HG03025 (cell line): ENCODE measurements around the gene ARHGEF19.
"Not testable (repeated sequence)": the region's sequence is repeated elsewhere in the genome, so short reads cannot be mapped to it uniquely, and the experiment has no call there.

Experiments
- ATAC-seq: cut with Tn5 transposase; IDR thresholded peaks from one replicate; pipeline ENCODE4 v1.9.1; 2021; ENCODE audit warnings: mild to moderate bottlenecking, moderate library complexity; ENCODE audit not compliant: unreplicated experiment, low FRiP score

Gene ARHGEF19

GRCh38 chr1:16171314-16172151 is 40.9 kb downstream of the ARHGEF19 start:
- no peak for ATAC-seq

GRCh38 chr1:16170283-16170673 is 42.2 kb downstream of the ARHGEF19 start:
- no peak for ATAC-seq

- no peak for ATAC-seq
These were observed 43.7 kb downstream of the ARHGEF19 start for GRCh38 chr1:16168622-16169360.

GRCh38 chr1:16168144-16168495 is 44.3 kb downstream of the ARHGEF19 start:
- ATAC-seq, result not testable (repeated sequence)

GRCh38 chr1:16167331-16168143 is 44.9 kb downstream of the ARHGEF19 start:
- ATAC-seq, result no peak

GRCh38 chr1:16166117-16166516 is 46.3 kb downstream of the ARHGEF19 start:
- ATAC-seq, result no peak

GRCh38 chr1:16165548-16165947 is 46.9 kb downstream of the ARHGEF19 start:
- ATAC-seq, result no peak

GRCh38 chr1:16165073-16165364 is 47.4 kb downstream of the ARHGEF19 start:
- ATAC-seq, result no peak

- no peak for ATAC-seq
These were observed 48.0 kb downstream of the ARHGEF19 start for GRCh38 chr1:16164213-16165072.

- ATAC-seq, result not testable (repeated sequence)
These were observed 48.7 kb downstream of the ARHGEF19 start for GRCh38 chr1:16163608-16164212.

- ATAC-seq, result no peak
These were observed 50.2 kb downstream of the ARHGEF19 start for GRCh38 chr1:16162163-16162822.

GRCh38 chr1:16161717-16162116 is 50.7 kb downstream of the ARHGEF19 start:
- no peak for ATAC-seq

- ATAC-seq, result no peak
These were observed 53.2 kb downstream of the ARHGEF19 start for GRCh38 chr1:16158993-16159831.

- ATAC-seq, result no peak
These were observed 54.4 kb downstream of the ARHGEF19 start for GRCh38 chr1:16158025-16158424.

- ATAC-seq, result no peak
These were observed 55.5 kb downstream of the ARHGEF19 start for GRCh38 chr1:16156848-16157495.

GRCh38 chr1:16155537-16156410 is 56.7 kb downstream of the ARHGEF19 start, which contains the start of gene EPHA2:
Gene EPHA2 (minus strand): TSS chr1:16156069. CDS start chr1:16155932, 137 bp downstream.
- no peak for ATAC-seq
